ENCODE measurements around the gene AGPS. TPM values are rescaled to one million over a fixed set of nuclear protein-coding genes. Genes with fewer than 3 reads are reported as not detected.

Gene AGPS
- total RNA-seq, 1 experiment from 2014 or later = 60.9 TPM

- Histone ChIP-seq H3K4me1 (ENCODE audit: insufficient read depth, low read length) (peaks cover 7% of the 10 kb centered on the region; the same call in 1 of the 2 replicates), H2BK120ac (ENCODE audit: low read depth, low read length, poor library complexity, severe bottlenecking) (no peak overlapping the region), H2AK5ac (ENCODE audit: insufficient read length, low read length) (no peak overlapping the region), H3K14ac (ENCODE audit: insufficient read depth, low read length) (no peak overlapping the region), H3K4me2 (ENCODE audit: insufficient read depth, insufficient read length, low read length) (no peak overlapping the region), H4K5ac (ENCODE audit: insufficient read length, low read depth, low read length) (no peak overlapping the region), H3K9me3 (ENCODE audit: control insufficient read depth, low read depth, low read length) (no peaks in the 10 kb centered on the region), H3K23me2 (ENCODE audit: insufficient read length, low read depth, low read length, poor library complexity, severe bottlenecking) (no peaks in the 10 kb centered on the region), H3K27ac (ENCODE audit: insufficient read length, low read depth, low read length) (no peak overlapping the region), H3T11ph (ENCODE audit: low read length) (no peak overlapping the region), H2BK20ac (ENCODE audit: low read depth, low read length, poor library complexity, severe bottlenecking) (no peak overlapping the region), H3K79me2 (ENCODE audit: insufficient read depth, low read length) (no peaks in the 10 kb centered on the region), H3K56ac (ENCODE audit: insufficient read length, low read depth, low read length) (no peak overlapping the region), H3K27me3 (ENCODE audit: insufficient read depth, low read length) (no peaks in the 10 kb centered on the region), H2AFZ (ENCODE audit: low read length) (no peak overlapping the region), H3K18ac (ENCODE audit: insufficient read length, low read depth, low read length) (no peak overlapping the region), H3K4ac (ENCODE audit: low read depth, low read length) (no peak overlapping the region), H2BK15ac (ENCODE audit: low read depth, low read length) (no peak overlapping the region), H3K23ac (ENCODE audit: insufficient read length, low read depth, low read length) (no peak overlapping the region), H4K91ac (ENCODE audit: insufficient read length, low read depth, low read length) (no peak overlapping the region), H3K9ac (ENCODE audit: extremely low read depth, insufficient read length, low read length) (no peak overlapping the region), H2BK12ac (ENCODE audit: insufficient read length, low read depth, low read length) (no peak overlapping the region), H2BK5ac (ENCODE audit: insufficient read length, low read length) (no peak overlapping the region), H4K20me1 (ENCODE audit: control insufficient read depth, insufficient read depth, insufficient read length) (no peaks in the 10 kb centered on the region), H3K79me1 (ENCODE audit: insufficient read depth, low read depth, low read length, poor library complexity, severe bottlenecking) (no peaks in the 10 kb centered on the region), H4K8ac (replicated peaks; ENCODE audit: insufficient read length, low read depth, low read length) (no peak overlapping the region)
- Mint-ChIP-seq H3K4me1 (peaks cover 16 to 27% of the 10 kb centered on the region in 2 experiments), H3K27me3 (ENCODE audit: low read depth) (no peaks in the 10 kb centered on the region), H3K27ac (no peak overlapping the region), H3K36me3 (ENCODE audit: insufficient read depth in 1 of 3, low read depth in 3 of 3) (peaks cover 0 to 6% (median 0%) of the 10 kb centered on the region in 3 experiments; a peak in 1 of 7 replicates), H3K4me3 (no peak overlapping the region), H3K9me3 (no peaks in the 10 kb centered on the region)
- no CpG with 5 or more reads among the region's 3 CpGs for WGBS (ENCODE audit: extremely low coverage, insufficient read length, low lambda C conversion rate)
- DNase-seq = no peak
- TF ChIP-seq, protein P1, sequence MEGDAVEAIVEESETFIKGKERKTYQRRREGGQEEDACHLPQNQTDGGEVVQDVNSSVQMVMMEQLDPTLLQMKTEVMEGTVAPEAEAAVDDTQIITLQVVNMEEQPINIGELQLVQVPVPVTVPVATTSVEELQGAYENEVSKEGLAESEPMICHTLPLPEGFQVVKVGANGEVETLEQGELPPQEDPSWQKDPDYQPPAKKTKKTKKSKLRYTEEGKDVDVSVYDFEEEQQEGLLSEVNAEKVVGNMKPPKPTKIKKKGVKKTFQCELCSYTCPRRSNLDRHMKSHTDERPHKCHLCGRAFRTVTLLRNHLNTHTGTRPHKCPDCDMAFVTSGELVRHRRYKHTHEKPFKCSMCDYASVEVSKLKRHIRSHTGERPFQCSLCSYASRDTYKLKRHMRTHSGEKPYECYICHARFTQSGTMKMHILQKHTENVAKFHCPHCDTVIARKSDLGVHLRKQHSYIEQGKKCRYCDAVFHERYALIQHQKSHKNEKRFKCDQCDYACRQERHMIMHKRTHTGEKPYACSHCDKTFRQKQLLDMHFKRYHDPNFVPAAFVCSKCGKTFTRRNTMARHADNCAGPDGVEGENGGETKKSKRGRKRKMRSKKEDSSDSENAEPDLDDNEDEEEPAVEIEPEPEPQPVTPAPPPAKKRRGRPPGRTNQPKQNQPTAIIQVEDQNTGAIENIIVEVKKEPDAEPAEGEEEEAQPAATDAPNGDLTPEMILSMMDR (conservative IDR thresholded peaks at IDR 0.05) = no peak
Observed at GRCh38 chr2:177538323-177538722, 145.8 kb downstream of the AGPS start.
